Sigmoid colon (tissue), 7 donors: ENCODE data around the gene IRF2BP2. TPM values are rescaled to one million over a fixed set of nuclear protein-coding genes. Genes with fewer than 3 reads are reported as not detected.

Source experiments
- DNase-seq: peaks from one replicate; pipeline ENCODE4 v3.0.0-alpha.2; 2019
- H3K27ac ChIP-seq, 4 donors: fragments of 200-600 bp; sonication (generic); one replicate each; pipeline ENCODE4 v1.5.1; 2016 to 2019; ENCODE audit warnings: mild to moderate bottlenecking in 1 of 4
- H3K27me3 ChIP-seq, 3 donors: fragments of 200-600 bp; sonication (generic); one replicate each; pipeline ENCODE4 v1.5.1; 2019; ENCODE audit warnings: mild to moderate bottlenecking in 1 of 3
- H3K36me3 ChIP-seq, 4 donors: fragments of 200-600 bp; sonication (generic); one replicate each; pipeline ENCODE4 v1.5.1; 2016 to 2019
- H3K4me1 ChIP-seq, 4 donors: fragments of 200-600 bp; sonication (generic); one replicate each; pipeline ENCODE4 v1.5.1; 2017 to 2019
- H3K4me3 ChIP-seq, 4 donors: fragments of 200-600 bp; sonication (generic); one replicate each; pipeline ENCODE4 v1.5.1; 2017 to 2019; ENCODE audit warnings: mild to moderate bottlenecking in 2 of 4, moderate library complexity in 1 of 4
- H3K9me3 ChIP-seq, 4 donors: fragments of 200-600 bp in 3 of 4; sonication (generic) in 3 of 4; one replicate each; pipeline versions ENCODE4 v1.5.1 to v1.6.1; 2013 to 2019
- CTCF ChIP-seq, 4 experiments: fragments of 450-650 bp in 3 of 4; fragments of 200-600 bp in 1 of 4; IDR thresholded peaks; one replicate each; pipeline ENCODE4 v1.5.1; 2016 to 2019; ENCODE audit warnings: antibody characterized with exemption in 4 of 4, mild to moderate bottlenecking in 3 of 4, moderate library complexity in 2 of 4
- EP300 ChIP-seq, 4 donors: sonication (generic); formaldehyde crosslinking; IDR thresholded peaks; one replicate each; pipeline ENCODE4 v1.6.1; 2017; ENCODE audit warnings: antibody characterized with exemption in 4 of 4
- POLR2A ChIP-seq, 2 donors: fragments of 450-650 bp; IDR thresholded peaks; one replicate each; pipeline ENCODE4 v1.6.1; 2016; ENCODE audit warnings: antibody characterized with exemption in 2 of 2, mild to moderate bottlenecking in 2 of 2, moderate library complexity in 2 of 2
- POLR2AphosphoS5 ChIP-seq, 4 donors: sonication (generic); formaldehyde crosslinking; IDR thresholded peaks; one replicate each; pipeline ENCODE4 v1.6.1; 2017; ENCODE audit warnings: antibody characterized with exemption in 4 of 4
- WGBS, 2 donors: extraction: QIAGEN DNeasy Blood & Tissue Kit; methylation state at CpG; one replicate each; pipeline ENCODE4 v1.1.7; 2013; 5-methylcytosine and 5-hydroxymethylcytosine counted together
- intact Hi-C: fragments of 100-400 bp; cut with DNase I; formaldehyde crosslinking; loops from one replicate; pipeline ENCODE4 v1.15.1; 2023
- polyA plus RNA-seq, 3 donors: library from polyadenylated mRNA; stranded (reverse); fragments of 200-250 nt; gene quantifications; one replicate each; pipeline ENCODE4 v1.2.3, GENCODE V29; 2013
- total RNA-seq, 4 donors: library from RNA; depleted of rRNA; stranded (reverse); fragments of >200 nt; gene quantifications; one replicate each; pipeline ENCODE4 v1.1.0, GENCODE V29; 2016
- donor health status: healthy with polysubstance abuse.
- donor health status: Bipolar disorder and iron deficiency.
- donor health status: healthy.

The IRF2BP2 gene
- total and polyA plus RNA-seq, 7 donors = 39.1 to 86.9 (median 59.6) TPM

DNA sequence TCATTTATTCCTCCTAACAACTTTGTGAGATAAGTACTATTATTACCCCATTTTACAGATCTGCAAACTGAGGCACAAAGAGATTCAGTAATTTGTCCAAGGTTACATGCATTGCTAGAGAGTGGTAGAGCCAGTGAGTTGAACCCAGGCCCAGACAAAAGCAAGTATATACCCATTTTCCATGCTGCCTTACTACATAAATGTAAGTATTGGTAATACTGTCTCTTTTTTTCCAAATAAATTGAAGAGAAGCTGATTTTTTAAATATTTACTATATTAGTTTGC lies 33.8 kb upstream of the IRF2BP2 start:
- H3K9me3 ChIP-seq = peaks cover 0 to 3% (median 0%) of the 10 kb centered on the region in 4 donors
- DNase-seq = no peak
- intact Hi-C loops = no loop called here
- no peak overlapping the region for H3K27ac ChIP-seq
- no peaks in the 10 kb centered on the region for H3K4me1 ChIP-seq
- TF ChIP-seq POLR2AphosphoS5 (IDR thresholded peaks at IDR 0.05) = no peak
- no peak for TF ChIP-seq CTCF (IDR thresholded peaks at IDR 0.05)
- no peak for TF ChIP-seq EP300 (IDR thresholded peaks at IDR 0.05)
- no peak overlapping the region for H3K4me3 ChIP-seq
- H3K27me3 ChIP-seq = no peaks in the 10 kb centered on the region
- H3K36me3 ChIP-seq = no peaks in the 10 kb centered on the region

DNA sequence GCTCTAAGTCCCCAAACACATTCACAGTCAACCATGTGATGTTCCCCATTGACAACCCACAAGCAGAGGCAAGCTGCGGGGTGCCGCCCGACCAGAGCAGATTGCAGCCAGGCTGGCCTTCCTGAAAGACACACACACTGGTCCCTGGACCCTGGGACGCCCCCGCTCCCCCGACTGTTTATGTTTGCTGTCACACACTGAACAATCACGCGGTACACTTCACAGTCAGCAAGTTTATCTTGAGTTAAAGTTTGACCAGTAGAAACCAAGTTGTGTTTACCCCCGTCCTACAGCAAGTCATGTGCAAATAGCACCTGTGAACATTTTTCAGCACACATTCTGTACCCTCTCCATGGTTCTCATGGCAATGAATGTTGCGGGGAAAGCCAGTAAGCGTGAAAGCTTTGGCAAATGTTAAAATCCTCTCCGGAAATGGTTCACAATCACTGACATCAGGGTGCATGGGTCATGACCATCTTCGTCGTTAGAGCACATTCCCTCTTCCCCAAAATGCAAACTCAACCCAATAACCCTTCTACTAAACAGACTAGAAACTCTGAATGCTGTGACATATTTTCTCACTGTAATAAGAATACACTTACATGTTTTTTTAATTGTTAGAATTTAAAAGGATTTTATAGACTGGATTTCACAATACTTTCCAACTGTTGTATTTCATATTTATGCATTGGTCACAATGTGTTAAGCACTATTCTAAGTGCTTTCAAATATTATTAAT lies 33.3 kb upstream of the IRF2BP2 start:
- DNase-seq = no peak
- no peaks in the 10 kb centered on the region for H3K4me1 ChIP-seq
- TF ChIP-seq POLR2A (IDR thresholded peaks at IDR 0.05) (no peak), POLR2AphosphoS5 (IDR thresholded peaks at IDR 0.05) (no peak), CTCF (IDR thresholded peaks at IDR 0.05) (no peak), EP300 (IDR thresholded peaks at IDR 0.05) (no peak)
- H3K9me3 ChIP-seq = peaks cover 0 to 3% (median 0%) of the 10 kb centered on the region in 4 donors
- no peak overlapping the region for H3K27ac ChIP-seq
- no peaks in the 10 kb centered on the region for H3K27me3 ChIP-seq
- H3K4me3 ChIP-seq = no peak overlapping the region
- H3K36me3 ChIP-seq = no peaks in the 10 kb centered on the region
- intact Hi-C loops = no loop called here
- WGBS, 2 donors = 12 to 65% methylated on average over 14 of the region's 14 CpGs

DNA sequence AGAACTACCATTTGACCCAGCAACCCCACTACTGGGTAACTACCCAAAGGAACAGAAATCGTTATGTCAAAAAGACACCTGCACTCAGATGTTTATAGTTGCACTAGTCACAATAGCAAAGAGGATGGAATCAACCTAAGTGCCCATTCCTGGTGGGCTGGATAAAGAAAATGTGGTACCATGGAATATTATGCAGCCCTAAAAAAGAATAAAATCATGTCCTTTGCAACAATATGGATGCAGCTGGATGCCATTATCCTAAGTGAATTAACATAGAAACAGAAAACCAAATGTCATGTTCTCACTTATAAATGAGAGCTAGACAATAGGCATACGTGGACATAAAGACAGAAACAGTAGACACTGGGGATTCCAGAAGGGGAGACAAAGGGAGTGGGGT lies 32.5 kb upstream of the IRF2BP2 start:
- Histone ChIP-seq H3K4me1 (no peaks in the 10 kb centered on the region), H3K36me3 (no peaks in the 10 kb centered on the region), H3K4me3 (no peak overlapping the region), H3K9me3 (peaks cover 0 to 3% (median 0%) of the 10 kb centered on the region in 4 donors), H3K27me3 (no peaks in the 10 kb centered on the region), H3K27ac (no peak overlapping the region)
- no peak for DNase-seq
- TF ChIP-seq POLR2AphosphoS5 (IDR thresholded peaks at IDR 0.05) (no peak), EP300 (IDR thresholded peaks at IDR 0.05) (no peak), POLR2A (IDR thresholded peaks at IDR 0.05) (no peak), CTCF (IDR thresholded peaks at IDR 0.05) (no peak)
- 88 to 94% methylated on average over 2 of the region's 2 CpGs for WGBS, 2 donors
- intact Hi-C loops = no loop called here

DNA sequence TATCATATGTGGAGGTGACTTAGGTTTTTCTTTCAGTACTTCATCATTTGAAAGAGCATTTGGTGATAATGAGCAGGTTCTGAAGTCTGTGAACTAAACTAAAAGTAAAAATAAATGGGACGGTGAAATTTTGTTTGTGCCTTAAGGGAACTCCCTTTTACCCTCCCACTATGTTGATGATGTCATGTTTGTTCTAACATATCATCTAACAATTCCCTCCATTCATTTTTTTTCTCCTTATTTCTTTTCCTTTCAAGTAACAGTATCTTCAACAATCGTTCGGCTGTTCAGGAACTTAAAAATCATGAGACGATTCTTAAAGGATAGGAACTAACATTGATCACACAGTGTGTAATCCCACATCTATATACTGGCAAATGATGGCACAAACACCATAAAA lies 30.0 kb upstream of the IRF2BP2 start:
- Histone ChIP-seq H3K9me3 (no peaks in the 10 kb centered on the region), H3K4me3 (no peak overlapping the region), H3K27me3 (no peaks in the 10 kb centered on the region), H3K36me3 (no peaks in the 10 kb centered on the region), H3K27ac (no peak overlapping the region), H3K4me1 (no peaks in the 10 kb centered on the region)
- WGBS, 2 donors = 32 to 73% methylated on average over 4 of the region's 4 CpGs
- intact Hi-C loops = no loop called here
- TF ChIP-seq CTCF (IDR thresholded peaks at IDR 0.05) (no peak), EP300 (IDR thresholded peaks at IDR 0.05) (no peak), POLR2A (IDR thresholded peaks at IDR 0.05) (no peak), POLR2AphosphoS5 (IDR thresholded peaks at IDR 0.05) (no peak)
- DNase-seq = no peak
